IPS DF 6.9 (cell line): ENCODE data around the gene AHNAK2.

ENCODE experiments used
- DNase-seq: peaks from one replicate; pipeline ENCODE4 v3.0.0-alpha.2; 2013; ENCODE audit warnings: low read depth, low spot score
- H3K27ac ChIP-seq: one replicate; pipeline ENCODE4 v1.5.1; 2013; ENCODE audit warnings: low read length, control low read depth
- H3K27me3 ChIP-seq: 2 replicates; pipeline ENCODE4 v1.6.1; 2013; ENCODE audit warnings: mild to moderate bottlenecking, low read length; ENCODE audit not compliant: control insufficient read depth, insufficient read depth
- H3K36me3 ChIP-seq: 2 replicates; pipeline ENCODE4 v1.6.1; 2013; ENCODE audit warnings: low read length; ENCODE audit not compliant: control insufficient read depth, insufficient read depth
- H3K4me1 ChIP-seq: 2 replicates; pipeline ENCODE4 v1.6.1; 2013; ENCODE audit warnings: low read length; ENCODE audit not compliant: control insufficient read depth, insufficient read depth
- H3K4me3 ChIP-seq: 2 replicates; pipeline ENCODE4 v1.5.1; 2013; ENCODE audit warnings: mild to moderate bottlenecking, low read length
- H3K9me3 ChIP-seq: 2 replicates; pipeline ENCODE4 v1.6.1; 2013; ENCODE audit warnings: low read length, inconsistent platforms; ENCODE audit not compliant: control insufficient read depth, insufficient read depth
- WGBS: extraction: QIAGEN DNeasy Blood & Tissue Kit; methylation state at CpG from one replicate; pipeline ENCODE4 v1.1.7; 2013; ENCODE audit warnings: mixed read lengths, missing lambda C conversion rate; ENCODE audit not compliant: insufficient read length, insufficient coverage; 5-methylcytosine and 5-hydroxymethylcytosine counted together

Gene AHNAK2

DNA sequence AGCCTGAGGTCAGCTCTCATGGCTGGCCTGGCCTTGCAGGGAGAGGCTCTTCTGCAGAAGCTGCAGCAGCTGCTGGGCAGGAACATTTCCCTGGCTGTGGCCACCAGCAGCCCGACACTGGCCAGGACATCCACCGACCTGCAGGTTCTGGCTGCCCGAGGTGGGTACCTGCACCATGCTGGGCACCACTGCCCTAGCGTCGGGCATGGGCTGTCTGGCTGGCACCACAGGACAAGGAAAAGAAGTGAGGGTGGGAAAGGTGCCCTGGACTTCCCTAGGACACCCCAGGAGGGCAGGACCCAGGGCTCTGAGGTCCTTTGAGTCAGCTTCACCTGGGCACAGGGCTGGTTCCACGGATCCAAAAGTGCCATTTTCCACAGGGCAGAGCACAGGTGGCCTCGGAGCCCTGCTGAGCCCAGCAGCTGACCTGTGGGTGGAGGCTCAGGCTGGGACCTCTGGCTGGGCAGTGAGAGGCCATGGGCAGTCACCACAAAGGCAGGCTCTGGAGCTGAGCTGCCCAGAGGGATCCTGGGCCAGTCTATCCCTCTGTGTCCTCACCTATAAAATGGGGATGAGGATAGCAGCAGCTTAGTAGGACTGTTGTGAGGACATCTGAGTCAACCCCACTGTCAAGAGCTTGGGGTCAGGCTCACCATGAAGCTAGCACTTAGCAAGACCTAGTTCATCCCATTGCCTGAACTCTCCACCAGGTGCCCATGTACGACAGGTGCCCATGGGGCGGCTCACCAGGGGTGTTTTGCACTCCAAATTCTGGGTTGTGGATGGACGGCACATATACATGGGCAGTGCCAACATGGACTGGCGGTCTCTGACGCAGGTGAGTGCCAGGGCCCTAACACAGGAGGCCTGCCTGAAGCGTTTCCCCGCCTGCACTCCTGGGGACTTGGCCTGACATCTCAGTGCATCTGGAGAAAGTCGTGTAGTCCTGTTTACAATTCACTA lies 48.6 kb downstream of the AHNAK2 start:
- no peak for DNase-seq
- Histone ChIP-seq H3K4me1 (peaks cover 4% of the 10 kb centered on the region; the same call in 1 of the 2 replicates), H3K4me3 (no peak overlapping the region), H3K27ac (no peak overlapping the region), H3K9me3 (no peaks in the 10 kb centered on the region), H3K27me3 (peaks cover 21% of the 10 kb centered on the region; the same call in 1 of the 2 replicates), H3K36me3 (no peaks in the 10 kb centered on the region)
- no CpG with 5 or more reads among the region's 15 CpGs for WGBS

DNA sequence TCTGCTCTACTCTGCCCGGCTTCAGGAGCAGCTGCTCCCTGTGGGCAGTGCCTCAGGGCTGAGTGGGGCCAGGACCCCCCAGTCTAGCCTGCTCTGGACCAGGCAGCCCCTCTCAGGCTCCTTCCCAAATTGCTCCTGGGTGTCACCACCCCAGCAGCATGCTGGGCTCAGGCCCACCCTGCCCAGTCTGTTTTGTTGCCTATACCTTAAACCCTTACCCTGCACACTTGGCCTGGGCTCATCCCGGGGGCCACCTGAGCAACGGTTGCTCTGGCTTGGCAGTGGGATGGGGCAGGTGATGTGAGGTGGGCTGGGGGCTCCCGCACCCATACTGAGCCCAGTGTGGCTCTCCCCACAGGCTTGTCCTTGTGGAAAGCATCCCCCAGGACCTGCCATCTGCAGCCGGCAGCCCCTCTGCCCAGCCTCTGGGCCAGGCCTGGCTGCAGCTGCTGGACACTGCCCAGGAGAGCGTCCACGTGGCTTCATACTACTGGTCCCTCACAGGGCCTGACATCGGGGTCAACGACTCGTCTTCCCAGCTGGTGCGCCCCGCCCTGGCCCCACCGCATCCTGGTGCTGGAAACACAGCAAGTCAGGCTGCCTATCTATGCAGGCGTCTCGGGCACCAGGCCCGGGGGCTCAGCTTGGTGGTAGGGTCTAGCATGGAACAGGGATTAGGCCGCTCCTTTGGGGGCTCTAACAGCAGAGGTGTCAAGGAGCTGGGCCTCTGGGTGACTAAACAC lies 49.6 kb downstream of the AHNAK2 start:
- no peaks in the 10 kb centered on the region for H3K9me3 ChIP-seq
- no peaks in the 10 kb centered on the region for H3K36me3 ChIP-seq
- peaks cover 16% of the 10 kb centered on the region; the same call in 1 of the 2 replicates for H3K27me3 ChIP-seq
- no peak overlapping the region for H3K4me3 ChIP-seq
- DNase-seq, result no peak
- no peak overlapping the region for H3K27ac ChIP-seq
- peaks cover 4% of the 10 kb centered on the region; the same call in 1 of the 2 replicates for H3K4me1 ChIP-seq
- no CpG with 5 or more reads among the region's 17 CpGs for WGBS

DNA sequence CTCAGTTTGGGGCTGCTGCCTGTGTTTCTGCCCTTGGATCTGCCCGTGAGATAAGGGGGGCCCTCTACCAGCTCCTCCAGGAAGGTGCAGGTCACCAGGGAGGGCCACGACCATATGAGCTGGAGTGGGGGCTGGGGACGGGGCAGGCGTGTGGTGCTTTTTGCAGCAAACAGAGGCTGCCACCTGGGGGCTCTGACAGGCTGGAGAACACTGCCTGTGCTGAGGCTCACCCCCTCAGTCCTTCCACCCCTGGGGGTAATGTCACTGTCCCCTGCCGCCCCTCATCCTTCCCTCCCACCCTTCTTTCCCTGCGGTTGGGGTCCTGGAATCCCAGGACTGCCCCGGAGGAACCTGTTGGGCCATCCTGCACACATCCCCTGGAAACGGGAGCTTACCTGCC lies 50.3 kb downstream of the AHNAK2 start:
- no CpG with 5 or more reads among the region's 8 CpGs for WGBS
- no peak for DNase-seq
- Histone ChIP-seq H3K27ac (no peak overlapping the region), H3K9me3 (no peaks in the 10 kb centered on the region), H3K4me1 (peaks cover 4% of the 10 kb centered on the region; the same call in 1 of the 2 replicates), H3K27me3 (peaks cover 16% of the 10 kb centered on the region; the same call in 1 of the 2 replicates), H3K36me3 (no peaks in the 10 kb centered on the region), H3K4me3 (no peak overlapping the region)

DNA sequence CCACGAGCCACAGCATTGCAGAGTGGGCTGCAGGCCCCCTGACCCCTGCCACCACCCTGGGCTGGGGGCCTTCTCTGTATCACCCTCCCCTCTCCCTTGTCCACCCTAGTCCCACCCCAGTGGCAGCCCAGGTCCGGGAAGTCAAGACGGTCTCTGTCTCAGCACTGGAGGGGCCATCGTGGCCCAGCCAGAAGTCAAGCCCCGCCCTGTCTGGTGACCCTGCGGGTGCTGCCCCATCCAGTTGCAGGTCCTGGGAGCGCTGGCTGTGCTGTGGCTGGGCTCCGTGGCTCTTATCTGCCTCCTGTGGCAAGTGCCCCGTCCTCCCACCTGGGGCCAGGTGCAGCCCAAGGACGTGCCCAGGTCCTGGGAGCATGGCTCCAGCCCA lies 50.8 kb downstream of the AHNAK2 start:
- DNase-seq, result no peak
- H3K4me3 ChIP-seq, result no peak overlapping the region
- H3K27ac ChIP-seq, result no peak overlapping the region
- H3K27me3 ChIP-seq, result peaks cover 13% of the 10 kb centered on the region; the same call in 1 of the 2 replicates
- no CpG with 5 or more reads among the region's 10 CpGs for WGBS
- no peaks in the 10 kb centered on the region for H3K36me3 ChIP-seq
- peaks cover 4% of the 10 kb centered on the region; the same call in 1 of the 2 replicates for H3K4me1 ChIP-seq
- H3K9me3 ChIP-seq, result no peaks in the 10 kb centered on the region

DNA sequence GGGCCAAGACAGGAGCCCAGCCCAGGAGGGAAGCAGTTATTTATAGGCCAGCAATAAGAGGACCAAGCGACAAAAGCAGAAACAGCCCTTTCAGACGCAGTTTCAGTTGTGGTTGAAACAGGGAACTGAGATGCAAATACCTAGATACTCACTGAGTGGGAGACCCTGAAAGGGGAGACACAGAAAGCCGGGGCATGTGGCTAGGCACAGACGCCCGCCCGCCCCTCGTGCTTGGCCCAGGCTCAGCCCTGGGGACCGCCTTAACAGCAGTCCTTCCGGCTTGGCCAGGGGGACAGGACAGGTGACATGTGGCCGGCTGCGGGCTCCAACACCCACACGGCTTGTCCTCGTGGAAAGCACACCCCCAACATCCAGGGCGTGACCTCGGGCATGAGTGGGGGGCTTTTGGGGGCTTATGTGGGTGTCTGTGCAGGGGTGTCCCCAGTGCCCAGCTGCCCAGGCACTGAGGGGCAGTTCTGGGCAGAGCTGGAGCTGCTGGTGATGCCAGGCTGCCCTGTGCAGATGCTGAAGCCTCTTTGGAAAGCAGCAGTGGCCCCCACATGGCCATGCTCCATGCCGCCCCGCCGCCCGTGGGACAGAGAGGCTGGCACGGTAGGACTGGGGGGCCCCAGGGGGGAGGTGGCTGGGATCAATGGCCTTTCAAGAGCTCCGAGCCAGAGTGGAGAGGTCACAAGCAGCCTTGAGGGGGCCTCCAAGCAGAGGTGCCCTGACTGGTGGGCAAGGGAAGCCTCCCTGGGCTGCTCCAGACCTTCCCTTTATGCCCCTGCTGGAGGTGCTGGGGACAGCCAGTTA lies 51.3 kb downstream of the AHNAK2 start:
- DNase-seq, result no peak
- H3K27me3 ChIP-seq, result peaks cover 7% of the 10 kb centered on the region; the same call in 1 of the 2 replicates
- H3K9me3 ChIP-seq, result no peaks in the 10 kb centered on the region
- 0 out of 2 replicates have a peak, but pooled peaks cover 4% of the 10 kb centered on the region for H3K4me1 ChIP-seq
- no peaks in the 10 kb centered on the region for H3K36me3 ChIP-seq
- no peak overlapping the region for H3K4me3 ChIP-seq
- H3K27ac ChIP-seq, result no peak overlapping the region
- WGBS, result no CpG with 5 or more reads among the region's 21 CpGs

DNA sequence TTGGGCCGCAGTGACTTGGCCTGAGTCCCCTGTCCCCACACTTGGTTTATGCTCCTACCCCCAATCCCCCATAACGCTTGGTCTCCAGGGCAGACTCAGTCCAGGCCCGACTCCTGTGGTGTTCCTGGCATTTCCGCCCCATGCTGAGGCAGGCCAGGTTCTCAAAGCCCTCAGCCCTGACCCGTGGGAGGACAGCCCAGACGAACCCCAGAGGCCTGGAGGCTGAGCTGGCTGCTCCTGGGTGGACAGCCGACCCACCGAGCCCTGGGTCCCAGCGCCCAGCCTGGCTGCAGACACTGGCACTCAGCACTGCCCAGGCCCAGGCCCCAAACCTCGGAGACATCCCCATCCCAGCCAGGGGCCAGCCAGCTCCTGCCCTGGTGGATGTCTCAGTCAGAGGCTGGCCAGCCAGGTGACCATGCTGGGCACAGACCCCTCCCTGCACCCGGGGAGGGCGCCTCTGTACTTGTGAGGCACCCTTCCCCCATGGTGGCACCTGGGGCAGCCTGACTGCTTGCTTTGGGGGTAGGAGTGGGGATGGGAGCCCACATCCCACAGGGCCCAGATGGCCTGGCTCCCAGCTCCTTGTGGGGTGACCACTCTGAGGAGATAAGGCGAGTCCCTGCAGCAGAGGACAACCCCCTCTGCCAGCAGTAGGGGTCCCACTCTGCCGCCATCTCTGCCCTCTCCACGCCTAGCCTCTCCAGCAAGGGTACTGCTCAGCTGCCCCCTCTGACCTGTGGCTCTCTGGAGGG lies 52.1 kb downstream of the AHNAK2 start:
- H3K4me1 ChIP-seq, result 0 out of 2 replicates have a peak, but pooled peaks cover 4% of the 10 kb centered on the region
- no peak overlapping the region for H3K4me3 ChIP-seq
- no CpG with 5 or more reads among the region's 15 CpGs for WGBS
- H3K9me3 ChIP-seq, result no peaks in the 10 kb centered on the region
- peaks cover 2% of the 10 kb centered on the region; the same call in 1 of the 2 replicates for H3K27me3 ChIP-seq
- H3K36me3 ChIP-seq, result no peaks in the 10 kb centered on the region
- no peak for DNase-seq
- no peak overlapping the region for H3K27ac ChIP-seq

DNA sequence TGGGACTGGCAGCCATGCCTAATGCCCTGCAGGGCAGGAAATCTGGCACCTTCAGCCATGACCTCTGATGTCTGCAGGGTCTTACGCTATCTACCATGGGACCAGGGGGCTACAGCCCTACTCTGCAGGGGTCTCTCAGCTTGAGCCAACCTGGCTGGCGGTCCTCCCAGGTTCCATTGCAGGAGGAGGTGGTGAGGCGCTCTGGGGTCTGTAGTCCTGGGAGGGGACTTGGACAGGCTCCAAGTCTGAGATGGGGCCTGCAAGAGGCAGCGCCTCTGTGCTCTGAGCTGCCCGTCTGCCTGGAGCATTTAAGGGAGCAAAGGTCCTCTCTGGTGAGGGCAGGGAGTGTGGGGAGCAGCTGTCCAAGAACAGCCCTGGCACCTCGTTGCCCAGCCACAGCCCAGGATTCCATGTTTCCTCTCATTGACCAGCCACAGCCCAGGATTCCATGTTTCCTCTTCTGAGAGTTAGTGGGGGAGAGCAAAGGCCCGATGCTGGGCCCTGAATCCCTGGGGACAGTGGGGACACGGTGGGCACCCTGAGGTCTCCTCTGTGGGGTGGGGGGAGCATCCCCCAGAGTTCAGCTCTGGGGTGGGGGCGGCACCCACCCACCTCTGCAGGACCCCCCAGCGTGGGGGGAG lies 52.8 kb downstream of the AHNAK2 start:
- no peak for DNase-seq
- Histone ChIP-seq H3K27ac (no peak overlapping the region), H3K9me3 (no peaks in the 10 kb centered on the region), H3K4me3 (no peak overlapping the region), H3K36me3 (no peaks in the 10 kb centered on the region), H3K4me1 (0 out of 2 replicates have a peak, but pooled peaks cover 4% of the 10 kb centered on the region), H3K27me3 (no peaks in the 10 kb centered on the region)
- no CpG with 5 or more reads among the region's 10 CpGs for WGBS

DNA sequence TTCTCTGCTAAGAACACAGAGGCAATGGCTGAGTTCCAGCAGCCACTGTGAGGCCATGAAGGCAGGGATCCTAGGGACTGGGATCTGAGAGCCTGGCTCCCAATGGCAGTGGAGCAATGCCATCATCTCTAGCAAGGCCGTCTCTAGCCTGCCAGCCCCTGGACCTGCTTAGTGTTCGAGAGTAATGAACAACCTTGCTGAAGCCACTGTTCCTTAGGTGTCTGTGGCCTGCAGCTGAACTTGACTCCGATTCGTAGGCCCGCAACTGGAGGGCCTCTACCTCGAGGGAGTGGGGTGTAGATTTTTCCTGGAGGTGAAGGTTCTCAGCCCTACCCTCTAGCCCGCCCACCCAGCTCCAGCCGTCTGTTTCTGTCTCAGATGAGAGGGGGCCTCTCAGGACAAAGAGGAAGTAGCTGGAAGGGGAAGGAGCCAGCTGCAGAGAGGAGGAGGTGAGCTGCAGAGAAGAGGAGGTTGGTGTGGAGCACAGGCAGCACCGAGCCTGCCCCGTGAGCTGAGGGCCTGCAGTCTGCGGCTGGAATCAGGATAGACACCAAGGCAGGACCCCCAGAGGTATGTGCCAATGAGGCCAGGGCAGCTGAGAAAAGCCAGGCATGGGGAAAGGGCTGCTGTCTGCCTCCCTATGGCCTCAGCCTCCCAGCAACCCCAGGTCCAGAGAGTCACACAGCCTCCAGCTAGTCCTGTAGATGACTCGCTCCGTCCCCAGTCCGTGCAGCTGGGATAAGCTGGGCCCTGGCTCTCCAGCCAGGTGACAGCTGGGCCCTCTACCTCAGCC lies 53.6 kb downstream of the AHNAK2 start, which contains the start of gene PLD4:
TSS of gene PLD4 (plus strand) at position 459 of the 793 bp plus-strand sequence. CDS start 2,262 bp downstream, outside the sequence.
- Histone ChIP-seq H3K27me3 (no peaks in the 10 kb centered on the region), H3K9me3 (no peaks in the 10 kb centered on the region), H3K36me3 (no peaks in the 10 kb centered on the region), H3K4me3 (no peak within 1 kb of the TSS), H3K4me1 (0 out of 2 replicates have a peak, but pooled peaks cover 4% of the 10 kb centered on the region), H3K27ac (no peak within 1 kb of the TSS)
- no peak for DNase-seq
- no CpG with 5 or more reads among the region's 14 CpGs for WGBS
